Measurements from ENCODE around the gene TM2D3.
A peak's percentile ranks its signal among the peaks of the same experiment; 100 is the strongest.

The TM2D3 gene

GRCh38 chr15:101620671-101621070, 31.5 kb downstream of the TM2D3 start:
- DNase-seq: no peak

DNA sequence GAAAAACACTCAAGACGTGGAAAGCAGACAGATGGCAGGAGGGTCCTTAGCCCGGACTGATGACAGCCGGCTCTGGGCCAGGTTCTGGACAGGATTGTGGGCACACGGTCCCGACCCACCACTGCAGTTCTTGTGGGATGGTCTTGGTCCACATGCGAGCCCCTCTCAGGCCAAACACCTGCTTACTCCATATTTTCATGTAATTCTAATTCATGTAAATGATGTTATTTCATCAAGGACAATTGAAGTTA, 32.6 kb downstream of the TM2D3 start:
- DNase-seq: no peak

DNA sequence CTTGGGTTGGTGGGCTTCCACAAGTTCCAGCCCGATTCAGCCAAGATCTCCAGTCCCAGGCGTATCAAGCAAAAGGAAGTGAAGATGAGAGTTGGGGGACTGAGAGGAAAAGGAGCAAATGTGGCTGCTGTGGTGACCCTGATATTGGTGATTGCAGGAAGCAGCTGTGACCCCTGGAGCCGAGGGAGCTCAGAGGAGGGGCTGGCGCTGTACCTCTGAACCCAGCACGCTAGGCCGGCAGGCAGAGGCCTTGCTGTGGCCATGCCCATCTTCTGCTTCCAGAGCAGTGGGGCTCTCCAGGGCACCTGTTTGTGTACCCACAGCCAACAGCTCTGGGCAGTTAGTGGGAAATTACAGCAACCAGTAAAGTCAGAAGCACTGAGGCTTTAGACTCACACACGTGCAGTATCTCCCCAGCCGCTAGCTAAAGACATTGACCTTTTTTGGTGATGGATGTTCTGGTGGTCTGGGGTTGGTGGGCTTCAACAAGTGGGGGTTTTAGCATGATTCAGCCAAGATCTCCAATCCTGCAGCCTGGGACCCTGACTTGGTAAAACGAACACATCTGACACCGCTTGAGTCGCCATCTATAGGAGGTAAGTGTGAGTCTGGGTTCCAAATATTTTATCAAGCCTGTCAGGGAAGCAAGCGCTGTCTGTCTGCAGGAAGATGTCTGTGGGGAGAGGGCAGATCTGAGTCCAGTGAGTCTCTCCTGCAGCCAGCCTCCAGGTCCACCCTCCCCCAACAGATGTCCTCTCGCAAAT, 33.1 kb downstream of the TM2D3 start:
- DNase-seq: no peak

DNA sequence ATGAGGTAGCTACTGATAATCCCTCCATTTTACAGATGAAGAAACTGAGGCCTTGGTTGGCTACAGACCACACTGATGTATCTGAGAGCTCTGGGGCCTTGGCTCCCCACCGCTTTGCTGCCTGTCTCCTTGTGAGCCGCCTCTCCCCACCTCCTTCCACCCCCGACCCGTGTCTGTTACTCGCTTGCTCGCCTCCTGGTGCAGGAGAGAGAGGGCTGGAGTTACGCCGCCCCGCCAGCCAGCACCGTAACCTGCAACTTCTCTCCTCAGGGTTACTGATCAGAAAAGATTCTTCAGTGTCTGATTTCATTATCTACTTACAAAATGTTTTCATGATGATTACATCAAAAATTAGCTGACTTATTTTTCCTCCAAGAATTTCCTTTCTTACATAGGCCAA, 34.1 kb downstream of the TM2D3 start:
- no peak for DNase-seq

- DNase-seq: no peak
Observed at GRCh38 chr15:101617390-101617965, 34.7 kb downstream of the TM2D3 start.

DNA sequence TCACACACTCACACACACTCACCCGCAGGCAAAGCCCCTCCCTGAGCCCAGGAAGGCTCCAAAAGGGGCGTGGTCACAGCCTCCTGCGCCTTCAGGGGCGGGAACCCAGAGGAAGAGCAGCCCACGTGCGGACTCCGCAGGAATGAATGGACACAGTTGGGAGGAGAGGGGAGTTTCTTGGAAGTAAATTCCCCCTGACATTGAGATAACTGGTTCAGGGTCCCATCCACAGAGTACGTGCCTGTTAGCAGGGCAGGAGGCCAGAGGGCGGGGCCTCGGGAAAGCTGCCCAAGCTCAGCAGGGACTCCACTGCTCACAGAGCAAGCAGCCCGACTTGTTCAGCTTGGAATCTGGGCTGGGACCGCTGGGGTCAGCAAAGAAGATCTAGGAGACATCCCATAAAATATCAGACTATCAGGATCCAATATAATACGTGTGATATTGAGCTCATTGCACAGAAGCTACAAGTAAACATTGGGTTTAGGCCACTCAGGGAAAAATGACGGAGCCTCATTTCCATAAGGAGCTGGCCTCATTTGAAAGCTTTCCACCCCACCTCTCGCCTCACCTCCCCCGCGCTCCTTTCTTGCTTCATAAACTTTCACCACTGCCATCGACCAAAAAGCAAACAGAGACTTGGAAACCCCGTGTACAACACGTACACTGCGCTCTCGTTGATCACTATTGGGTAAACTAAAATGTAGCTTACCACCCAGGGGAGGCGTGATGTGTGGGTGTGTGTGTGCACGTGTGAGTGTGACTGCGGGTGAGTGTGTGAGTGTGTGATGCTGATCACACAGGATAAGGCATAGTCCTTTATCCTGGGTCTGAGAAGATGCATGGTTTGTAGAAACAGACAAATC, 36.0 kb downstream of the TM2D3 start:
- peak; percentile 44 to 76 for DNase-seq

DNA sequence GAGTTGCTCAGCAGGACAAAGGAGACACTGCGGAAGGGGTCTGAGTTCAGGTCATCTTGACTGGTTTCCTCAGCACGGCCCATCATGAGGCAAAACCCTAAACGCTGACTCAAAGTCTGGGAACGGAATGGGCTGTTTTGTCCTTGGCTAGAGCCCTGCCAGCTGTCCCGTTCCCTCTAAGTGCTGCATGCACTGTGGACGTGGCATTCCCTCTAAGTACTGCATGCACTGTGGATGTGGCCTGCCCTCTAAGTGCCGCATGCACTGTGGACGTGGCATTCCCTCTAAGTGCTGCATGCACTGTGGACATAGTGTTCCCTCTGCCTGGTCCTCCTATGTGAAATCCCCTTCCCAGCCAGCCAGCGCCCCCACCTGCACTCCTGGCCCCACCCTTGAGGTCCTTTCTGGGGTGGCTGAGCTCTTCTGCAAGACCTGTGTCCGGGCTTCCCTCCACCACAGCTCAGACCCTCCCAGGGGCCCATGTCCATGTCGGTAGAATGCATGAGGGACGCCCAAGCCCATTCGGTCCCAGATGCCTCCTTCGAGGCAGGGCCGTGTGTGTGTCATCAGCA, 36.7 kb downstream of the TM2D3 start:
- no peak for DNase-seq

DNA sequence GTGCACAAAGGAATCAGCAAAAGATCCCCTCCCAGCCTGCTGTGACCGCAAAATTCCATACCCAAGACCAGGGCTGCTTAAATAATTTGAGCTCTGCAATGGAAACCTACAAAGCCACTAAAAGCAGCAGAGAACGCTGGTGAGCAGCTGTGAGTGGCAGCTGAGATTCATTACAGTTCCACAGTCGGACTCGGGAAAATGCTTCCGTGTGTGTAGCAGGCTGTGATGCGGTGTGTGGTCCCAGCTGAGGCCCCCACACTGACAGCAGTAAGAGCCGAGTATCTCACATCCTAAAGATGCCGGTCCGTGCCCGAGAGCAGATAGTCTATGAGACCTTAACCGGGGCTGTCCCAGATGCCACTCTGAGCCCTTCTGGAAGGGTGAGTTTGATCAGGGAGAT, 37.4 kb downstream of the TM2D3 start:
- no peak for DNase-seq

GRCh38 chr15:101614001-101614585, 38.1 kb downstream of the TM2D3 start:
- peak in 1 of 2 experiments; percentile 20 for DNase-seq

- peak in 1 of 2 experiments; percentile 65 for DNase-seq
Observed at GRCh38 chr15:101613130-101614000, 38.8 kb downstream of the TM2D3 start.

DNA sequence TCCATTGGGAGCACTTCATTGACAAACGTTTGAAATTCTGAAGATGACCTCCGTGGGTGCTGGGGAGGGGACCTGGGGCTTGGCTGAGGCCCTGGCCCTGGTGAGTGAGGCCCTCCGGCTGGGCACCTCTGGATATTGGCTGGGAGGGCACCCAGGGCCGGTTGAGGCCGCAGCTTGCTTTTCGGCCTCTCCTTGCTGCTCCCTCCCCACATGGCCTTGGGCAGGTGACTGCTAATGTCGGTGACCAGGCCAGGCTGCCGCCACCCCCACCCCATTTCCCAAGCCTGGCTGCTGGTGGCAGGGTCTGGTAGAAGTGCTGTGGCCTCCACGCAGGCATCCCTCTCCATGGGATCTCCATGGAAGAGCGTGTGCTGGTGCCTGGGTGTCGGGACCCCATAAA, 39.5 kb downstream of the TM2D3 start:
- DNase-seq: no peak

GRCh38 chr15:101611580-101612299, 40.4 kb downstream of the TM2D3 start:
- DNase-seq: no peak

DNA sequence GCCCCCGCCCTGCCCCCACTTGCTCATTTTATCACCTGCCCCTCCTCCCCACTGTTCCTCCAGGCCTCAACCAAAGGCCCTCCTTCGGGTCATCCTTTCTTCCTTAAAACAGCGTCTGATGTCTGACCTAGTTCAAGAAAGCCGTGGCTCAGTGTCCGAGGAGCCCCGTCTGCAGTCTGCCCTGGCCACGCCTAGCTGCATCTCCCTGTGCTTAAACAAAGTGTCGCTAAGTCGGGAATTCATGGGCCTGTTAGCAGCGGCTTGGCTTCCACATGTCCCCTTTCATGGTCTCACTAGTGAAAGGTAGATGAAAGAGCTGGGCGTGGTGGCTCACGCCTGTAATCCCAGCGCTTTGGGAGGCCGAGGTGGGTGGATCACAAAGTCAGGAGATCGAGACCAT, 41.2 kb downstream of the TM2D3 start:
- DNase-seq: no peak

GRCh38 chr15:101610611-101611000, 41.6 kb downstream of the TM2D3 start:
- no peak for DNase-seq

DNA sequence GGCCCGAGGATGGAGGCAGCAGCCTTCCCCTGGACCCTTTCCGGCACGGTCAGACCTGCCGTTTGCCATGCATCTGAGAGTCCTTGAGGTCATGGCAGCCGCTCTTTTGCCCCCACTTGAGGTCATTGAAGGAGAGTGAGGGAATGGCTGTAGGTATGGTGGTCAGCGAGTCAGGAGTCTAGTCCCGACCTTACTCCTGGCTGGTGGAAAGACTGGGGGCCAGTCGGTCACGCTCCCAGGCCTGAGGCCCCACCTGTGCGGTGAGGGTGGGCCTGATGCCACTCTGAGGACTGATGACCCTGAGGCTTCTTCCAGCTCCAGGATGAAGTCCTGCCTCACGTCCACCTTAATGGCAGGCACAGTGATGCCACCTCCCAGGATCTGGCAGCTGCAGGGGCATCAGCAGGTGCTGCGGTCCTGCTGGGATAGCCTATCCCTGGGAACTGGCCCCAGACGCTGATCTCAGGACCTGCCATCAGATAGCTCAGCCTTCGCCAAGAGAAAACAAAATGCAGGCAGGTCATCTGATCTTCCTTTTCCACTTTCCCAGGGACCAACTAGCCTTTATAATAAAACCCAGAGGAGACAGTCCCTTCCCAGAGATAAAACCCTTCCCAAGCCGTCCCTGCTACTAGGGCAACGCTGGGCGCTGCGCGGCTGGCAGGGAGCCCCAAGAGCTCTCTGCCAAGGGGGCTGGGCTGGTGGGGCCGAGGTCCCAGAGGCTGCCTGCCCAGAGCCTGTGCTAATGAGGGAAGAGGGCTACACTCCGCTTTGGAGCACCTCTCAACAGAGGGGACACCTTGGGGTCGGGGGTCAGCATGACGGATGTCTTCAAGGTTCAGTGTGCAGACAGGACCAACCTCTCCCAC, 42.2 kb downstream of the TM2D3 start:
- no peak for DNase-seq

DNA sequence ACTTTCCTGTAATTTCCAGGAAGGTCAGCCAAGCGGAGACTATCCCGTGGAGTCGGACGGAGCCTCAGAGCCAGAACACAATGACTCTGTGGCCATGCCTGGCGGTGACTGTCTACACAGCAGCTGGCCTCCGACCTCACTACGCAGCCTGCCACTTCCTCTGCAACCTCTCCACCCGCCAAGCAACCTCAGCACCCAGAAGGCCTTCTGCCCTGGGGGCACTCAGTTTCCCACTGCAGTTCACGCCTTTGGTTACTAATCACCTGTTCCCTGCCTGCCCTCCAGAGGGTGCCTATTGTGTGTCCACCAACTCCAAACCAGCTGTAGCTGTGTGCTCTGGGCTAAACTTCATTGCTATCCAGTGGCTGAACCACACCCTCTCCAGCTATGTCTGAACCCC, 44.0 kb downstream of the TM2D3 start:
- no peak for DNase-seq

DNA sequence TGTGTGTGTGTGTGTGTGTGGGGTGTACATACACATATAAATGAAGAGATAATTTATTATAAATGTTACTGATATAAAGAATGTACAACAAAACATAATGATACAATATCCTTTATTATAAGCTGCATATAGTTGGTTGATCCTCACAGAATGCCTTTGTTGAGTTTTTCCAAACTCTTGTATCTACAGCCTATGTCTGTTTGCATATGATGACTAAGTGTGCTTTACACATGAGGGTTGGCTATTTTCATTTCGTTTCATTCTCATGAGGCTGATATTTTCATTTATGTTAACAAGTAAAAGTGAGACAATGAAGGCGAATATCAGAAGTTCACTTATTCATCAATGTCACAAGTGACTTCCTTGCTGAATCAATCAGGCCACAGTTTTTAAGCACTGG, 45.1 kb downstream of the TM2D3 start:
- no peak for DNase-seq

GRCh38 chr15:101604124-101604874, 47.9 kb downstream of the TM2D3 start:
- no peak for DNase-seq

GRCh38 chr15:101602801-101603200, 49.4 kb downstream of the TM2D3 start:
- no peak for DNase-seq

DNA sequence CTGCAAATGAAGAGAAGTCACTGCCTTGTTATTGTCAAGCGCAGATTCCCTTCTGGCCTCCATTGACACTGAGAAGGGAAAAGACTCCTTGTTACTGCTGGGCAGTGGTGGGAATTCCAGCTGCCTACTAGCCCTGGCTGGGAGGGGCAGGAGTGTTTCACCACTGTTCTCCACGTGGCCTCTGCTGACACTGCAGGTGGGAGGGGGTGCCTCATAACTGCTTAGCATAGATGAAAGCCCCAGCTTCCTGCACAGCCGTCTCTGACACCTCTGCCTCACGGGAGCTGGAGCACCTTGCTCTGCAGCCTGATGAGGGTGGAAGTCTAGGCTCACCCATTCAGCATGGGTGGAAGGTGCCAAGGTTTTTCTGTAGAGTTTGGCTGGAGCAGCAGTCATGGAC, 52.1 kb downstream of the TM2D3 start:
- peak in 1 of 2 experiments; percentile 10 for DNase-seq

Measured in NCI-H526 (cell line).